ENCODE data around the gene LRRC23. TPM values are rescaled to one million over a fixed set of nuclear protein-coding genes. Genes with fewer than 3 reads are reported as not detected.

Gene LRRC23
- total and polyA plus RNA-seq, 2 donors (not counting 1 experiment from before 2014, with no cell fraction given) = 5.3 to 14.4 TPM

DNA sequence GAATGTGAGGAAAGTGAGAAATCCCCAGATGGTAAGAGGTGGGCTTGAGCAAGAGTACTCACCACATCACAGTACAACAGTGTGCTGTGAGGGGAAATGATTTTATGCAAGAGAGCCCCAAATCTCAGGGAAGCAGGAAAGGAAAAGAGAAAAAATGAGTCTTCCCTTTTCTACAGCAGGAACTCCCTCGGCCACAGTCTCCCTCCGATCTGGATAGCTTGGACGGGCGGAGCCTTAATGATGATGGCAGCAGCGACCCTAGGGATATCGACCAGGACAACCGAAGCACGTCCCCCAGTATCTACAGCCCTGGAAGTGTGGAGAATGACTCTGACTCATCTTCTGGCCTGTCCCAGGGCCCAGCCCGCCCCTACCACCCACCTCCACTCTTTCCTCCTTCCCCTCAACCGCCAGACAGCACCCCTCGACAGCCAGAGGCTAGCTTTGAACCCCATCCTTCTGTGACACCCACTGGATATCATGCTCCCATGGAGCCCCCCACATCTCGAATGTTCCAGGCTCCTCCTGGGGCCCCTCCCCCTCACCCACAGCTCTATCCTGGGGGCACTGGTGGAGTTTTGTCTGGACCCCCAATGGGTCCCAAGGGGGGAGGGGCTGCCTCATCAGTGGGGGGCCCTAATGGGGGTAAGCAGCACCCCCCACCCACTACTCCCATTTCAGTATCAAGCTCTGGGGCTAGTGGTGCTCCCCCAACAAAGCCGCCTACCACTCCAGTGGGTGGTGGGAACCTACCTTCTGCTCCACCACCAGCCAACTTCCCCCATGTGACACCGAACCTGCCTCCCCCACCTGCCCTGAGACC lies 31.0 kb downstream of the LRRC23 start:
- CTCF ChIA-PET = interaction anchor here (1.0 to 3.6 kb wide), 6 partner anchors 9 to 63 kb away, joined by 3 to 19 read pairs (median 7); partner anchors contain the start of genes C12orf57, RNU7-1 and SPSB2
- H3K9me3 Mint-ChIP-seq (ENCODE audit: insufficient read depth) = no peaks in the 10 kb centered on the region
- peak overlapping the region; percentile 41 for H3K4me3 Mint-ChIP-seq
- DNase-seq (no peak), ATAC-seq (ENCODE audit: low read depth) (no peak)
- H3K4me1 Mint-ChIP-seq = peaks cover 39% of the 10 kb centered on the region
- Histone ChIP-seq H3K27ac (ENCODE audit: low read length in 2 of 2) (peak overlapping the region; percentile 88 to 91), H3K9ac (ENCODE audit: low read length) (no peak overlapping the region), H3K79me2 (ENCODE audit: control insufficient read depth, insufficient read depth, low read length) (peaks cover 20% of the 10 kb centered on the region), H3K4me2 (replicated peaks; ENCODE audit: low read depth, low read length, poor library complexity, severe bottlenecking) (peak overlapping the region; percentile 97), H4K20me1 (ENCODE audit: control insufficient read depth, insufficient read depth, low read length, poor library complexity, severe bottlenecking) (no peaks in the 10 kb centered on the region), H3K27me3 (replicated peaks in 1 of 4; ENCODE audit: control extremely low read depth in 1 of 4, control insufficient read depth in 3 of 4, insufficient read depth in 4 of 4, low read length in 3 of 4) (no peaks in the 10 kb centered on the region), H3K4me3 (ENCODE audit: control extremely low read depth in 1 of 5, extremely low read depth in 1 of 5, insufficient read depth in 1 of 5, low read depth in 2 of 5, low read length in 4 of 5) (no peak overlapping the region), H3K4me1 (ENCODE audit: control insufficient read depth in 2 of 2, insufficient read depth in 2 of 2, low read length in 2 of 2) (peaks cover 17 to 27% of the 10 kb centered on the region in 2 donors), H2AFZ (ENCODE audit: insufficient read depth, low read depth, low read length, poor library complexity, severe bottlenecking) (no peak overlapping the region), H3K9me3 (ENCODE audit: control extremely low read depth in 1 of 3, control insufficient read depth in 2 of 3, insufficient read depth in 1 of 3, low read length in 2 of 3) (no peaks in the 10 kb centered on the region), H3K36me3 (replicated peaks in 1 of 2; ENCODE audit: control extremely low read depth in 1 of 2, control insufficient read depth in 1 of 2, extremely low read depth in 1 of 2, insufficient read depth in 2 of 2, low read length in 1 of 2) (peaks cover 0 to 16% of the 10 kb centered on the region in 2 experiments)
- POLR2A ChIA-PET = interaction anchor here (4.4 to 18.5 kb wide), 2 partner anchors 9 to 23 kb away, joined by 37 to 662 read pairs; partner anchors contain the start of genes ATN1 and PTPN6
- H3K27ac Mint-ChIP-seq = peak overlapping the region; percentile 97
- TF ChIP-seq, protein P1, sequence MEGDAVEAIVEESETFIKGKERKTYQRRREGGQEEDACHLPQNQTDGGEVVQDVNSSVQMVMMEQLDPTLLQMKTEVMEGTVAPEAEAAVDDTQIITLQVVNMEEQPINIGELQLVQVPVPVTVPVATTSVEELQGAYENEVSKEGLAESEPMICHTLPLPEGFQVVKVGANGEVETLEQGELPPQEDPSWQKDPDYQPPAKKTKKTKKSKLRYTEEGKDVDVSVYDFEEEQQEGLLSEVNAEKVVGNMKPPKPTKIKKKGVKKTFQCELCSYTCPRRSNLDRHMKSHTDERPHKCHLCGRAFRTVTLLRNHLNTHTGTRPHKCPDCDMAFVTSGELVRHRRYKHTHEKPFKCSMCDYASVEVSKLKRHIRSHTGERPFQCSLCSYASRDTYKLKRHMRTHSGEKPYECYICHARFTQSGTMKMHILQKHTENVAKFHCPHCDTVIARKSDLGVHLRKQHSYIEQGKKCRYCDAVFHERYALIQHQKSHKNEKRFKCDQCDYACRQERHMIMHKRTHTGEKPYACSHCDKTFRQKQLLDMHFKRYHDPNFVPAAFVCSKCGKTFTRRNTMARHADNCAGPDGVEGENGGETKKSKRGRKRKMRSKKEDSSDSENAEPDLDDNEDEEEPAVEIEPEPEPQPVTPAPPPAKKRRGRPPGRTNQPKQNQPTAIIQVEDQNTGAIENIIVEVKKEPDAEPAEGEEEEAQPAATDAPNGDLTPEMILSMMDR (IDR thresholded peaks at IDR 0.05) = no peak
- no peak for TF ChIP-seq EZH2 (IDR thresholded peaks at IDR 0.05; ENCODE audit: borderline replicate concordance, insufficient read depth, low read depth, low read length, poor library complexity, severe bottlenecking)
- H3K27me3 Mint-ChIP-seq = no peaks in the 10 kb centered on the region
- WGBS (ENCODE audit: insufficient coverage) = 91% methylated on average over 11 of the region's 14 CpGs
- intact Hi-C loops (cut with micrococcal nuclease) = loop anchor here (2.0 to 5.0 kb wide), 2 partner anchors 83 kb away; partner anchors contain the start of genes CDCA3, LPCAT3 and USP5

Measured in B cell (primary cell).